IPS DF 6.9 (cell line): Measurements from ENCODE around the gene SYNPO.

Source experiments
- DNase-seq: peaks from one replicate; pipeline ENCODE4 v3.0.0-alpha.2; 2013; ENCODE audit warnings: low read depth, low spot score
- H3K27ac ChIP-seq: one replicate; pipeline ENCODE4 v1.5.1; 2013; ENCODE audit warnings: low read length, control low read depth
- H3K27me3 ChIP-seq: 2 replicates; pipeline ENCODE4 v1.6.1; 2013; ENCODE audit warnings: mild to moderate bottlenecking, low read length; ENCODE audit not compliant: control insufficient read depth, insufficient read depth
- H3K36me3 ChIP-seq: 2 replicates; pipeline ENCODE4 v1.6.1; 2013; ENCODE audit warnings: low read length; ENCODE audit not compliant: control insufficient read depth, insufficient read depth
- H3K4me1 ChIP-seq: 2 replicates; pipeline ENCODE4 v1.6.1; 2013; ENCODE audit warnings: low read length; ENCODE audit not compliant: control insufficient read depth, insufficient read depth
- H3K4me3 ChIP-seq: 2 replicates; pipeline ENCODE4 v1.5.1; 2013; ENCODE audit warnings: mild to moderate bottlenecking, low read length
- H3K9me3 ChIP-seq: 2 replicates; pipeline ENCODE4 v1.6.1; 2013; ENCODE audit warnings: low read length, inconsistent platforms; ENCODE audit not compliant: control insufficient read depth, insufficient read depth
- WGBS: extraction: QIAGEN DNeasy Blood & Tissue Kit; methylation state at CpG from one replicate; pipeline ENCODE4 v1.1.7; 2013; ENCODE audit warnings: mixed read lengths, missing lambda C conversion rate; ENCODE audit not compliant: insufficient read length, insufficient coverage; 5-methylcytosine and 5-hydroxymethylcytosine counted together

SYNPO gene

GRCh38 chr5:150700246-150700593 is 59.8 kb downstream of the SYNPO start:
- no peak overlapping the region for H3K27ac ChIP-seq
- H3K4me3 ChIP-seq = peak overlapping the region; percentile 99; the same call in 1 of the 2 replicates
- no peaks in the 10 kb centered on the region for H3K9me3 ChIP-seq
- H3K27me3 ChIP-seq = no peaks in the 10 kb centered on the region
- peaks cover 9% of the 10 kb centered on the region; the same call in 1 of the 2 replicates for H3K36me3 ChIP-seq
- no peaks in the 10 kb centered on the region for H3K4me1 ChIP-seq
- no CpG with 5 or more reads among the region's 15 CpGs for WGBS
- DNase-seq = no peak

- H3K9me3 ChIP-seq = no peaks in the 10 kb centered on the region
- H3K4me1 ChIP-seq = no peaks in the 10 kb centered on the region
- H3K27ac ChIP-seq = no peak within 1 kb of the TSS
- H3K4me3 ChIP-seq = peak within 1 kb of the TSS; percentile 99
- peak; percentile 88 for DNase-seq
- H3K27me3 ChIP-seq = no peaks in the 10 kb centered on the region
- H3K36me3 ChIP-seq = peaks cover 9% of the 10 kb centered on the region; the same call in 1 of the 2 replicates
- no CpG with 5 or more reads among the region's 59 CpGs for WGBS
Observed at GRCh38 chr5:150700594-150701377, 60.3 kb downstream of the SYNPO start, which contains the start of gene RBM22. TSS of gene RBM22 (minus strand) at chr5:150701062. CDS start at chr5:150700985, 77 bp downstream.

GRCh38 chr5:150703762-150704161 is 63.3 kb downstream of the SYNPO start:
- Histone ChIP-seq H3K9me3 (no peaks in the 10 kb centered on the region), H3K27ac (no peak overlapping the region), H3K4me1 (no peaks in the 10 kb centered on the region), H3K27me3 (no peaks in the 10 kb centered on the region), H3K36me3 (no peaks in the 10 kb centered on the region), H3K4me3 (no peak overlapping the region)
- no peak for DNase-seq
- WGBS = no CpG with 5 or more reads among the region's 3 CpGs

GRCh38 chr5:150706776-150707390 is 66.4 kb downstream of the SYNPO start:
- Histone ChIP-seq H3K36me3 (peaks cover 5% of the 10 kb centered on the region; the same call in 1 of the 2 replicates), H3K27me3 (no peaks in the 10 kb centered on the region), H3K9me3 (no peaks in the 10 kb centered on the region), H3K4me1 (no peaks in the 10 kb centered on the region), H3K4me3 (no peak overlapping the region), H3K27ac (no peak overlapping the region)
- no CpG with 5 or more reads among the region's 4 CpGs for WGBS
- DNase-seq = no peak
